SK-N-SH (cell line): ENCODE measurements around the gene SIRT3. TPM values are rescaled to one million over a fixed set of nuclear protein-coding genes. Genes with fewer than 3 reads are reported as not detected.

Experiments used
- CTCF ChIA-PET: fragments of 300-600, 350-600 bp; formaldehyde crosslinking; extraction: SDS; loops from one replicate; lab custom pipeline; 2021; lab: Yijun Ruan, JAX
- POLR2A ChIA-PET: fragments of 350-600 bp; sonication (Branson Sonifier 250); formaldehyde crosslinking; extraction: SDS; loops from one replicate; lab custom pipeline; 2020; ENCODE audit warnings: antibody characterized with exemption, inconsistent platforms; lab: Yijun Ruan, JAX
- DNase-seq: peaks from one replicate; pipeline ENCODE4 v3.0.0; 2012
- H2AFZ ChIP-seq: fragments of 200-600 bp; sonication (generic); 2 replicates; pipeline ENCODE4 v1.8.1; 2016; ENCODE audit warnings: antibody characterized with exemption, mild to moderate bottlenecking, low read depth
- H3F3A ChIP-seq: fragments of 200-600 bp; sonication (generic); replicated peaks from 2 replicates; pipeline ENCODE3; 2016; ENCODE audit warnings: antibody characterized with exemption, mild to moderate bottlenecking; ENCODE audit not compliant: insufficient read depth
- H3K27ac ChIP-seq, 2 experiments: fragments of 200-500 bp in 1 of 2; fragments of 200-600 bp in 1 of 2; sonication (Bioruptor generic) in 1 of 2; sonication (generic), shearing (Covaris generic) in 1 of 2; 2 replicates each; pipeline versions ENCODE4 v1.5.1 to v1.6.1; 2014 to 2016; ENCODE audit warnings: low read depth in 2 of 2, inconsistent platforms in 1 of 2, low read length in 1 of 2, mild to moderate bottlenecking in 1 of 2, mixed read lengths in 1 of 2
- H3K27me3 ChIP-seq: fragments of 200-600 bp; sonication (generic), shearing (Covaris generic); 2 replicates; pipeline ENCODE4 v1.6.1; 2016; ENCODE audit warnings: mixed run types; ENCODE audit not compliant: insufficient read depth
- H3K36me3 ChIP-seq, 2 experiments: fragments of 200-500 bp in 1 of 2; fragments of 200-600 bp in 1 of 2; sonication (Bioruptor generic) in 1 of 2; sonication (generic) in 1 of 2; replicated peaks in 1 of 2; 2 replicates each; pipeline versions ENCODE3 to v1.5.1; 2014 to 2016; ENCODE audit warnings: low read length in 1 of 2, mild to moderate bottlenecking in 1 of 2; ENCODE audit not compliant: insufficient read depth in 2 of 2, control insufficient read depth in 1 of 2
- H3K4me1 ChIP-seq, 2 experiments: fragments of 200-500 bp in 1 of 2; fragments of 200-600 bp in 1 of 2; sonication (Bioruptor generic) in 1 of 2; sonication (generic), shearing (Covaris generic) in 1 of 2; 2 replicates each; pipeline versions ENCODE4 v1.5.1 to v1.6.1; 2014 to 2016; ENCODE audit warnings: low read depth in 1 of 2, low read length in 1 of 2, mixed run types in 1 of 2; ENCODE audit not compliant: insufficient read depth in 2 of 2, control insufficient read depth in 1 of 2
- H3K4me2 ChIP-seq: fragments of 200-600 bp; sonication (generic), shearing (Covaris generic); 2 replicates; pipeline ENCODE4 v1.6.1; 2017; ENCODE audit warnings: mixed run types
- H3K4me3 ChIP-seq, 2 experiments: fragments of 200-500 bp in 1 of 2; fragments of 200-600 bp in 1 of 2; sonication (Bioruptor generic) in 1 of 2; sonication (generic), shearing (Covaris generic) in 1 of 2; 2 replicates each; pipeline versions ENCODE4 v1.5.1 to v1.8.1; 2014 to 2016; ENCODE audit warnings: low read depth in 2 of 2, inconsistent platforms in 1 of 2, low read length in 1 of 2, mild to moderate bottlenecking in 1 of 2, mixed read lengths in 1 of 2, moderate library complexity in 1 of 2
- H3K79me2 ChIP-seq: fragments of 200-600 bp; sonication (generic); 2 replicates; pipeline ENCODE4 v1.8.1; 2017; ENCODE audit warnings: mild to moderate bottlenecking; ENCODE audit not compliant: insufficient read depth
- H3K9ac ChIP-seq: fragments of 200-600 bp; sonication (generic); 2 replicates; pipeline ENCODE4 v1.6.1; 2017; ENCODE audit warnings: mixed run types
- H3K9me2 ChIP-seq: fragments of 200-600 bp; sonication (generic); 2 replicates; pipeline ENCODE4 v1.6.1; 2017; ENCODE audit warnings: mixed run types
- H3K9me3 ChIP-seq: fragments of 200-600 bp; sonication (generic); 2 replicates; pipeline ENCODE4 v1.6.1; 2017; ENCODE audit warnings: mixed run types, mild to moderate bottlenecking, moderate library complexity
- H4K20me1 ChIP-seq: fragments of 200-600 bp; sonication (generic); 2 replicates; pipeline ENCODE4 v1.6.1; 2017; ENCODE audit warnings: mild to moderate bottlenecking, mixed run types; ENCODE audit not compliant: insufficient read depth
- CHD2 ChIP-seq: fragments of 150-350 bp; IDR thresholded peaks from 2 replicates; pipeline ENCODE4 v1.6.1; 2018; ENCODE audit warnings: low read length; ENCODE audit not compliant: partially characterized antibody
- ELF1 ChIP-seq: IDR thresholded peaks from 2 replicates; pipeline ENCODE4 v1.4.0; 2012
- EP300 ChIP-seq, 2 experiments: IDR thresholded peaks; 2 replicates each; pipeline versions ENCODE4 v1.4.0 to v1.6.1; 2012; ENCODE audit warnings: borderline replicate concordance in 1 of 2, low read depth in 1 of 2, low read length in 1 of 2
- EZH2phosphoT487 ChIP-seq: fragments of 200-600 bp; sonication (generic); IDR thresholded peaks from 2 replicates; pipeline ENCODE4 v1.6.1; 2017; ENCODE audit warnings: low read depth, mixed run types, mild to moderate bottlenecking, antibody characterized with exemption, moderate library complexity, borderline replicate concordance
- GABPA ChIP-seq: IDR thresholded peaks from 2 replicates; pipeline ENCODE4 v1.4.0; 2012; ENCODE audit warnings: low read depth, mild to moderate bottlenecking
- IRF3 ChIP-seq: fragments of 150-350 bp; IDR thresholded peaks from 2 replicates; pipeline ENCODE4 v1.6.1; 2016; ENCODE audit warnings: mild to moderate bottlenecking, low read depth, low read length
- MAX ChIP-seq: IDR thresholded peaks from 2 replicates; pipeline ENCODE4 v1.4.0; 2012; ENCODE audit warnings: low read depth
- MEF2A ChIP-seq: IDR thresholded peaks from 2 replicates; pipeline ENCODE4 v1.4.0; 2012; ENCODE audit warnings: low read depth, borderline replicate concordance
- NFIC ChIP-seq: IDR thresholded peaks from 2 replicates; pipeline ENCODE4 v1.4.0; 2012; ENCODE audit warnings: borderline replicate concordance
- NRF1 ChIP-seq: IDR thresholded peaks from 2 replicates; pipeline ENCODE4 v1.6.1; 2012; ENCODE audit warnings: low read depth, mild to moderate bottlenecking, low read length
- PBX3 ChIP-seq: IDR thresholded peaks from 2 replicates; pipeline ENCODE4; 2012
- POLR2AphosphoS5 ChIP-seq: IDR thresholded peaks from 2 replicates; pipeline ENCODE4 v1.6.1; 2012; ENCODE audit warnings: low read depth, low read length
- RFX5 ChIP-seq: IDR thresholded peaks from 2 replicates; pipeline ENCODE4 v1.6.1; 2012; ENCODE audit warnings: mild to moderate bottlenecking, improper control_type of control experiment, low read length
- RXRA ChIP-seq: IDR thresholded peaks from 2 replicates; pipeline ENCODE4 v1.4.0; 2012; ENCODE audit warnings: low read depth, mild to moderate bottlenecking, borderline replicate concordance
- SMC3 ChIP-seq: IDR thresholded peaks from 2 replicates; pipeline ENCODE4 v1.6.1; 2012; ENCODE audit warnings: low read depth, low read length, improper control_type of control experiment
- TAF1 ChIP-seq: IDR thresholded peaks from 2 replicates; pipeline ENCODE4 v1.6.1; 2012; ENCODE audit warnings: low read depth, mild to moderate bottlenecking, low read length, moderate library complexity, borderline replicate concordance
- TCF12 ChIP-seq: IDR thresholded peaks from 2 replicates; pipeline ENCODE4 v1.4.0; 2012
- TEAD4 ChIP-seq: IDR thresholded peaks from 2 replicates; pipeline ENCODE4 v1.4.0; 2012; ENCODE audit warnings: mild to moderate bottlenecking, borderline replicate concordance; ENCODE audit not compliant: insufficient read depth
- USF1 ChIP-seq: IDR thresholded peaks from 2 replicates; pipeline ENCODE4 v1.4.0; 2012; ENCODE audit warnings: low read depth, borderline replicate concordance
- USF2 ChIP-seq: fragments of 150-350 bp; IDR thresholded peaks from 2 replicates; pipeline ENCODE4 v1.6.1; 2017; ENCODE audit warnings: antibody characterized with exemption, low read length, low read depth, borderline replicate concordance
- YY1 ChIP-seq: IDR thresholded peaks from 2 replicates; pipeline ENCODE4 v1.4.0; 2012; ENCODE audit warnings: low read depth, mild to moderate bottlenecking
- WGBS: methylation state at CpG from one replicate; pipeline ENCODE4 v1.1.6; 2017; ENCODE audit warnings: low lambda C conversion rate; 5-methylcytosine and 5-hydroxymethylcytosine counted together
- polyA plus RNA-seq, 3 experiments: library from polyadenylated mRNA; depleted of rRNA; stranded (reverse); fragments of >200 nt; gene quantifications; 2 replicates each; pipeline ENCODE4 v1.2.3, GENCODE V29; 2012

SIRT3 gene
- polyA plus RNA-seq, 1 of the 3 experiments (the other 2 are of a cell fraction) = 34.4 TPM

GRCh38 chr11:236774-237767 is 929 bp upstream of the SIRT3 start, which contains the start of gene PSMD13:
Gene PSMD13, plus strand, starts transcription at chr11:236976. Its CDS starts 74 bp downstream, at chr11:237050.
- Histone ChIP-seq H3K9ac (peak within 1 kb of the TSS; percentile 94), H4K20me1 (peaks cover 5% of the 10 kb centered on the region), H3K4me2 (peak within 1 kb of the TSS; percentile 93), H3K9me3 (no peaks in the 10 kb centered on the region), H3K9me2 (no peaks in the 10 kb centered on the region), H3K4me1 (peaks cover 2 to 4% of the 10 kb centered on the region in 2 experiments; a peak in 3 of 4 replicates), H3K27me3 (no peaks in the 10 kb centered on the region), H2AFZ (peak within 1 kb of the TSS; percentile 84), H3F3A (peaks cover 2% of the 10 kb centered on the region), H3K79me2 (peaks cover 68% of the 10 kb centered on the region), H3K4me3 (peak within 1 kb of the TSS; percentile 93 to 95), H3K36me3 (peaks cover 22 to 25% of the 10 kb centered on the region in 2 experiments), H3K27ac (peak within 1 kb of the TSS; percentile 95 to 97)
- TF ChIP-seq MAX (peak; percentile 33; the same call in 1 of the 2 replicates), GABPA (peak; percentile 90), USF2 (no peak), YY1 (peak; percentile 73; the same call in 1 of the 2 replicates), CHD2 (peak; percentile 56), TAF1 (peak; percentile 58), ELF1 (peak; percentile 26), POLR2AphosphoS5 (peak; percentile 44; the same call in 1 of the 2 replicates), IRF3 (no peak), TCF12 (peak; percentile 6; the same call in 1 of the 2 replicates), EP300 (IDR thresholded peaks at IDR 0.05; ENCODE audit: borderline replicate concordance in 1 of 2, low read depth in 1 of 2, low read length in 1 of 2) (no peak)
- DNase-seq = peak; percentile 96
- CTCF ChIA-PET = interaction anchor here (0.7 to 3.5 kb wide), 3 partner anchors 13 to 127 kb away, joined by 3 to 17 read pairs (median 3); no protein-coding TSS in a partner anchor
- POLR2A ChIA-PET = interaction anchor here (0.7 to 1.0 kb wide), 2 partner anchors 30 to 170 kb away, joined by 3 to 4 read pairs; partner anchors contain the start of genes BET1L and RIC8A
- WGBS = under 1% methylated on average over 27 of the region's 62 CpGs

- no peaks in the 10 kb centered on the region for H3K27me3 ChIP-seq
- ChIA-PET CTCF (interaction anchor here (3.5 kb wide), 1 partner anchor 15 kb away, joined by 17 read pairs; no protein-coding TSS in a partner anchor), POLR2A (interaction anchor here (1.0 kb wide), 1 partner anchor 24 kb away, joined by 4 read pairs; no protein-coding TSS in a partner anchor)
- H3F3A ChIP-seq = no peaks in the 10 kb centered on the region
- H3K9me3 ChIP-seq = no peaks in the 10 kb centered on the region
- peaks cover 58% of the 10 kb centered on the region for H3K79me2 ChIP-seq
- H3K4me1 ChIP-seq = peaks cover 2 to 4% of the 10 kb centered on the region in 2 experiments; a peak in 3 of 4 replicates
- H2AFZ ChIP-seq = peak overlapping the region; percentile 52
- peak overlapping the region; percentile 72 for H3K27ac ChIP-seq
- H3K36me3 ChIP-seq = peaks cover 13 to 18% of the 10 kb centered on the region in 2 experiments
- 3% methylated on average over 13 of the region's 13 CpGs for WGBS
- peak overlapping the region; percentile 87 for H3K9ac ChIP-seq
- H3K9me2 ChIP-seq = no peaks in the 10 kb centered on the region
- peak overlapping the region; percentile 83 for H3K4me2 ChIP-seq
- DNase-seq = no peak
- H4K20me1 ChIP-seq = no peaks in the 10 kb centered on the region
- H3K4me3 ChIP-seq = peak overlapping the region; percentile 77 to 88
- no peak for TF ChIP-seq TAF1
- no peak for TF ChIP-seq MEF2A
- no peak for TF ChIP-seq RFX5
- TF ChIP-seq YY1 = no peak
- TF ChIP-seq EZH2phosphoT487 = no peak
- no peak for TF ChIP-seq USF1
- no peak for TF ChIP-seq TCF12
- TF ChIP-seq SMC3 = no peak
- TF ChIP-seq RXRA = no peak
- TF ChIP-seq PBX3 = no peak
- no peak for TF ChIP-seq NRF1
- no peak for TF ChIP-seq GABPA
- TF ChIP-seq ELF1 = no peak
- no peak for TF ChIP-seq NFIC
- no peak for TF ChIP-seq TEAD4
- no peak for TF ChIP-seq POLR2AphosphoS5
Measured at GRCh38 chr11:235609-235996, 539 bp downstream of the SIRT3 start.
